NT2/D1 (cell line): ENCODE data around the gene PRR23E.

Source experiments
- YY1 ChIP-seq: IDR thresholded peaks from 2 replicates; pipeline ENCODE4 v1.6.1; 2011; ENCODE audit not compliant: insufficient read length, insufficient read depth
- ZNF274 ChIP-seq: IDR thresholded peaks from 2 replicates; pipeline ENCODE4 v1.6.1; 2011; ENCODE audit warnings: mild to moderate bottlenecking, low read depth, low read length

GRCh38 chr3:127170814-127171213 is 22.1 kb upstream of the PRR23E start:
- no peak for TF ChIP-seq YY1
- TF ChIP-seq ZNF274, result no peak
